SU-DHL-6 (cell line): Measurements from ENCODE around the gene TPTE2.
"Not testable (repeated sequence)": the region's sequence is repeated elsewhere in the genome, so short reads cannot be mapped to it uniquely, and the experiment has no call there.

Experiments used
- EZH2phosphoT487 ChIP-seq: fragments of 200-600 bp; sonication (generic), shearing (Covaris generic); conservative IDR thresholded peaks from 2 replicates; pipeline ENCODE4 v1.6.1; 2018; ENCODE audit warnings: mild to moderate bottlenecking, antibody characterized with exemption, low read length, moderate library complexity, mixed read lengths
- TF ChIP-seq, protein P1 (sequence below): fragments of 200-600 bp; sonication (generic); IDR thresholded peaks from one replicate; pipeline ENCODE4 v1.5.1; 2017; ENCODE audit warnings: antibody characterized with exemption, mild to moderate bottlenecking, low read length, moderate library complexity; ENCODE audit not compliant: insufficient read depth, poor library complexity, severe bottlenecking

DNA sequence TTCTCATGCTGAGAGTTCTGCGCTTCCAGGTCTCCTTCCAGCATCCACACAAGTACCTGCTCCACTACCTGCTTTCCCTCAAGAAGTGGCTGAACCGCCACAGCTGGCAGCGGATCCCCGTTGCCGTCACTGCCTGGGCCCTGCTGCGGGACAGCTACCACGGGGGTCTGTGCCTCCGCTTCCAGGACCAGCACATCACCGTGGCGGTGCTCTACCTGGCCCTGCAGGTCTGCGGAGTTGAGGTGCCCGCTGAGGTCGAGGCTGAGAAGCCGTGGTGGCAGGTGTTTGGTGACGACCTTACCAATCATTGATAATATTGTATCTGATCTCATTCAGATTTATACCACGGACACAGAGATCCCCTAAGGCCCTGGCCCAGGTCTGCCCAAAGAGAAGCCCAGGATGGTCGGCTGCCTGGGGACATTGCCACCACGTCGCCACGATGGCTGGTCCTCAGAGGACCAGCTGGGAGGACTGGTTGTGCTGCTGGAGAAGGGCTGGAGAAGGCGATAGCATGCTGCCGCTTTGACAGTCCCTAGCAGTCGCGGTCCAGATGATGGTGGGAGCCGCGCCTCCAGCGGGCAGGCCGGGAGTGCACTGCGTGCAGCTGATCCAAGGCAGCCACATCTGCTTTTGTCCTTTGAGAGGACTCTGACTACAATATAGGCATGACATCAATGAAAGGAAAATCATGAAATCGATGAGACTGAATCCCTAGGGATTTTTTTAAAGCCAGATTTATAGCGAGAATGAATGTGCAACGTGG lies 178.4 kb downstream of the TPTE2 start:
- TF ChIP-seq, protein P1, sequence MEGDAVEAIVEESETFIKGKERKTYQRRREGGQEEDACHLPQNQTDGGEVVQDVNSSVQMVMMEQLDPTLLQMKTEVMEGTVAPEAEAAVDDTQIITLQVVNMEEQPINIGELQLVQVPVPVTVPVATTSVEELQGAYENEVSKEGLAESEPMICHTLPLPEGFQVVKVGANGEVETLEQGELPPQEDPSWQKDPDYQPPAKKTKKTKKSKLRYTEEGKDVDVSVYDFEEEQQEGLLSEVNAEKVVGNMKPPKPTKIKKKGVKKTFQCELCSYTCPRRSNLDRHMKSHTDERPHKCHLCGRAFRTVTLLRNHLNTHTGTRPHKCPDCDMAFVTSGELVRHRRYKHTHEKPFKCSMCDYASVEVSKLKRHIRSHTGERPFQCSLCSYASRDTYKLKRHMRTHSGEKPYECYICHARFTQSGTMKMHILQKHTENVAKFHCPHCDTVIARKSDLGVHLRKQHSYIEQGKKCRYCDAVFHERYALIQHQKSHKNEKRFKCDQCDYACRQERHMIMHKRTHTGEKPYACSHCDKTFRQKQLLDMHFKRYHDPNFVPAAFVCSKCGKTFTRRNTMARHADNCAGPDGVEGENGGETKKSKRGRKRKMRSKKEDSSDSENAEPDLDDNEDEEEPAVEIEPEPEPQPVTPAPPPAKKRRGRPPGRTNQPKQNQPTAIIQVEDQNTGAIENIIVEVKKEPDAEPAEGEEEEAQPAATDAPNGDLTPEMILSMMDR = not testable (repeated sequence)
- not testable (repeated sequence) for TF ChIP-seq EZH2phosphoT487
